ENCODE data around the gene SPPL2B. TPM values are rescaled to one million over a fixed set of nuclear protein-coding genes. Genes with fewer than 3 reads are reported as not detected.
A peak's percentile ranks its signal among the peaks of the same experiment; 100 is the strongest.

SPPL2B gene
- total RNA-seq, 1 experiment from 2014 or later, result 73.7 TPM

GRCh38 chr19:2391118-2391725 lies 62.7 kb downstream of the SPPL2B start:
- Mint-ChIP-seq H3K36me3 (ENCODE audit: insufficient read depth in 1 of 3, low read depth in 3 of 3) (no peaks in the 10 kb centered on the region), H3K4me3 (0 out of 5 replicates have a peak overlapping the region, but pooled peaks of 1 of the 2 experiments have one; percentile 41), H3K27me3 (ENCODE audit: low read depth) (peaks cover 44% of the 10 kb centered on the region), H3K9me3 (no peaks in the 10 kb centered on the region), H3K27ac (no peak overlapping the region), H3K4me1 (no peaks in the 10 kb centered on the region)
- Histone ChIP-seq H4K8ac (replicated peaks; ENCODE audit: insufficient read length, low read depth, low read length) (no peak overlapping the region), H4K20me1 (ENCODE audit: control insufficient read depth, insufficient read depth, insufficient read length) (no peaks in the 10 kb centered on the region), H3K27ac (ENCODE audit: insufficient read length, low read depth, low read length) (no peak overlapping the region), H2AFZ (ENCODE audit: low read length) (no peak overlapping the region), H3K9me3 (ENCODE audit: control insufficient read depth, low read depth, low read length) (no peaks in the 10 kb centered on the region), H3K4me2 (ENCODE audit: insufficient read depth, insufficient read length, low read length) (no peak overlapping the region), H2BK5ac (ENCODE audit: insufficient read length, low read length) (no peak overlapping the region), H2BK12ac (ENCODE audit: insufficient read length, low read depth, low read length) (no peak overlapping the region), H3K23ac (ENCODE audit: insufficient read length, low read depth, low read length) (no peak overlapping the region), H4K5ac (ENCODE audit: insufficient read length, low read depth, low read length) (peak overlapping the region; percentile 70), H4K91ac (ENCODE audit: insufficient read length, low read depth, low read length) (no peak overlapping the region), H3K4ac (ENCODE audit: low read depth, low read length) (no peak overlapping the region), H3K56ac (ENCODE audit: insufficient read length, low read depth, low read length) (no peak overlapping the region), H3K79me1 (ENCODE audit: insufficient read depth, low read depth, low read length, poor library complexity, severe bottlenecking) (no peaks in the 10 kb centered on the region), H2AK5ac (ENCODE audit: insufficient read length, low read length) (no peak overlapping the region), H3K79me2 (ENCODE audit: insufficient read depth, low read length) (no peaks in the 10 kb centered on the region), H2BK20ac (ENCODE audit: low read depth, low read length, poor library complexity, severe bottlenecking) (no peak overlapping the region), H3K23me2 (ENCODE audit: insufficient read length, low read depth, low read length, poor library complexity, severe bottlenecking) (no peaks in the 10 kb centered on the region), H3K18ac (ENCODE audit: insufficient read length, low read depth, low read length) (no peak overlapping the region), H2BK15ac (ENCODE audit: low read depth, low read length) (no peak overlapping the region), H2BK120ac (ENCODE audit: low read depth, low read length, poor library complexity, severe bottlenecking) (no peak overlapping the region), H3K27me3 (ENCODE audit: insufficient read depth, low read length) (no peaks in the 10 kb centered on the region; the same call in 1 of the 2 replicates), H3T11ph (ENCODE audit: low read length) (no peak overlapping the region), H3K4me1 (ENCODE audit: insufficient read depth, low read length) (no peaks in the 10 kb centered on the region; the same call in 1 of the 2 replicates), H3K9ac (ENCODE audit: extremely low read depth, insufficient read length, low read length) (no peak overlapping the region), H3K14ac (ENCODE audit: insufficient read depth, low read length) (no peak overlapping the region)
- DNase-seq, result no peak
- WGBS (ENCODE audit: extremely low coverage, insufficient read length, low lambda C conversion rate), result no CpG with 5 or more reads among the region's 10 CpGs
- TF ChIP-seq CTCF (conservative IDR thresholded peaks at IDR 0.05), result peak; percentile 84

Data from H9 (cell line).